HG02938 (cell line): ENCODE data around the gene RIPOR3.
"Not testable (repeated sequence)": the region's sequence is repeated elsewhere in the genome, so short reads cannot be mapped to it uniquely, and the experiment has no call there.

Experiments used
- ATAC-seq: cut with Tn5 transposase; IDR thresholded peaks from one replicate; pipeline ENCODE4 v1.9.1; 2021; ENCODE audit warnings: mild to moderate bottlenecking, moderate library complexity; ENCODE audit not compliant: unreplicated experiment

Gene RIPOR3

GRCh38 chr20:50610212-50610718 is 81.1 kb downstream of the RIPOR3 start:
- no peak for ATAC-seq

GRCh38 chr20:50609438-50609989 is 81.8 kb downstream of the RIPOR3 start:
- ATAC-seq: no peak

DNA sequence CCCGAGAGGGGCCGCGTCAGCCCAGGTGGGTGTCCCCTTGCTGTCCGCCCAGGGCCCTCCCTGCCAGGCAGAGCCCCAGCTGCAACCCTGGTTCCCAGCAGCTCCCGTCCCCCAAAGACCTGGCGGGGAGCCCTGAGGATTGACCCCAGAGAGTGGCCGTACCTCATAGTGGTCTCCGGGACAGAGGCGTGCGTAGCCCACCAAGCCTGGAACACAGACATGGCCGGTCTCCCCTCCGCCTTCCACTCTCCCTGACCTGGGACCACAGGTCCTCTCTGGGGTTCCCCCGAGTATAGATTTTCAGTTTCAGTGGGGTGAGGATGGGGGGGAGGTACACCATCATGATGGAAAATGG is 82.6 kb downstream of the RIPOR3 start:
- no peak for ATAC-seq

GRCh38 chr20:50607850-50608749 is 83.2 kb downstream of the RIPOR3 start:
- ATAC-seq: no peak

DNA sequence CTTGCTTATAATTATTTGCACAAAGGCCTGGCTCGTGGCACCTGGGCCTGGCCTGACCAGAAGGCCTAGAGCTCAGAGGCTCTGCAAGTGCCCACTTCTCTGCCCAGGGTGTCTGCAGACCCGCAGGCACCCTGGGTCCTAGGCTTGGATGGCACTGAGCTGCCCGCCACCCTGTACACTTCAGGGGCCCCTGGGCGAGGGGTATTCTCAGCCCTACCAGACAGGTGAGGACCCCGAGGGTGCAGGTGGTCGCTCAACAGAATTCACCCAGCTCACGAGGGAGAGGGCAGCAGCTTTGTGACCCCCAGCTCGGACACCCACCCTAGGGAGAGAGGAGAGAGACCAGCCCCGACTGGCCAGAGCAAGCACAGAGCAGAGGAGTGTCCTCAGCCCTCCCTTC is 83.9 kb downstream of the RIPOR3 start:
- no peak for ATAC-seq

DNA sequence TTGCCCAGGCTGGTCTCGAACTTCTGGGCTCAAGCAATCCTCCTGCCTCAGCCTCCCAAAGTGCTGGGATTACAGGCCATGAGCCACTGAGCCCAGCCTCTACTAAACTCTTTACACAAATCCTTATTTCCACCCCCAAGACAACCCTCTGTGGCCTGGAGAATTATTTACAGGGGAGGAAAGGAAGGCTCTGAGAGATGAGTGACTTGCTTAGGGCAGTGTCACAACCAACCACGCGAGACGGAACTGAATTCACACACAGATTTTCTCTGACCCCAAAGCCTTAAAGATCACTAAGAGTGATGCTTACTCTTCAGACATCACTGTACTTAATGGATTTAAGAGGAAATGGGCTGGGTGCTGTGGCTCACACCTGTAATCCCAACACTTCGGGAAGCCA is 86.2 kb downstream of the RIPOR3 start:
- no peak for ATAC-seq

DNA sequence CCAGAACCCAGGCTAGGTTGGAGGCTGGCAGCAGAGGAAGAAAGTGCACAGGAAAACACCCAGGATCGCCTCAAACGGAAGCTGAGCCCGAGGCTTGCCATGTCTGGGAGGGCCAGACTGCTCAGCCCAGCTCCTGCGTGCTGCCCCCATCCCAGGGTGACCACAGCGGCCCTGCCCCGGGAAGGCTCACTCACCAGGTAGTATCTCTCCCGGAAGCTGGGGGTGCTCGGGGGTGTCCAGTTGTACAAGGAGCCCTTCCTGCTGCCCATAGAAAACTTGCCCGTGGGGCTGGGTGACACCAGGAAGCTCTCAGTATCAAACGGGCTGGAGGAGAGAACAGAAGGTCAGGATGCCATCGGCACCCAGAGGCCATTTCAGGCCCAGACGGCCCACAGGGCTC is 86.9 kb downstream of the RIPOR3 start:
- ATAC-seq: no peak

GRCh38 chr20:50602432-50603088 is 88.8 kb downstream of the RIPOR3 start:
- no peak for ATAC-seq

DNA sequence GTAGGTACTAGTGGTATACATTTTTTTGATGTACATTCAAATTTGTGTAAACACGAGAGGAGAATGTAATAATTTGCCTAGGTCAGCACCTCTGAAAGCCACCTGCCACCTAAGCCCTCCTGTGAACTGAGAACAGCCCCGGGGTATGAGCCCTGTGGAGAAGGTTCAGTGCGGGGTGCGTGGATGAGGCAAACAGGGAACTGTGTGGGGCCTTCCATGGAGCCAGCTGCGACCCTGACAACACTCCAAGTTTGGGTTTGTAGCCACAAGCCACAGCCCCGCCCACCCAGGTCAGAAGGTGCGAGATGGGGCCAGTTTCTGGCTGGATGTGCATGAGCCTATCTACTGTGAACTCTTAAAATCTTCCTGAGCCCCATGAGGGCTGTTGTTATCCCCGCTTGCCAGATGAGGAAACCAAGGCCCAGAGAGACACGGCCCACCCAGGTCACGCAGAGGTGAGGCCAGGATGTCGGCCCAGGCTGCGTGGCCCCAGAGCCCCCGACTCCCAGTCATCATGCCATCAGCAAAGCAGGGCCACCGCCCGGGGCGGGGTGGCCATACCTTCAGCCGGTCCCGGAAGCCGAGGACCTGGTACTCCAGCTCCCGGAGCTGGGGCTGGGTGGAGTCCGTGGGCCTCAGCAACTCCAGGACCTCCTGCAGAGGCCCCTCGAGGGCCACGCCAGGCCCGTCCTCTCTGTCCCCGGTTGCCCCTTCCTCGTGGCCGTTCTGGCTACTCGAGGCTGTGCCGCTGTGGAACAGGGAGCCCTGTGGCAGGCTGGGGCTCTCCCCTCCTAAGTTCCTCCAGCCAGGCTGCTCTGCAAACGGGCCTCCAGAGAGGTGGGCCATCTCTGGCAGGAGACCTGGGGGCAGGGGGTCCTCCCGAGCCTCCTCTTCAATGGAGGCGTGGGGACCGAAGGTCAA is 89.6 kb downstream of the RIPOR3 start:
- no peak for ATAC-seq

DNA sequence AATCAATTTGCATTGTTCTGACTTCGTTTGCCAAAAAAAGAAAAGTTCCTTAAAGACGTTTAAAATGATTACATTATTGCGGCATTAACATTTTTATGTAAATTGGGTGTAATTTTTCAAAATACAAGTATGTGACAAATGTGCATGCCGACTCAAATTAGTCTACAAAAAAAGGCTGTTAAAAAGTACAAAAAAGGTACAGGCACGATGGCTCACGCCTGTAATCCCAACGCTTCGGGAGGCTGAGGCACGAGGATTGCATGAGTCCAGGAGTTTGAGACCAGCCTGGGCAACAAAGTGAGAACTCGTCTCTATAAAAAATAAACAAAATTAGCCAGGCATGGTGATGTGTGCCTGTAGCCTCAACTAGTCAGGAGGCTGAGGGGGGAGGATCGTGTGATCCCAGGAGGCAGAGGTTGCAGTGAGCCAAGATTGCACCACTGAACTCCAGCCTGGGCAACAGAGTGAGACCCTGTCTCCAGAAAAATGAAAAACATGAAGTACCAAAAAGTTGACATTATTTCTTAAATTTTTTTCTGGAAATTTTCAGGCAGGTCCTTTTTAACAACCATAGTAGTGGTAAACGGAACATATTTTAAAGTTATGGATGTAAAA is 91.0 kb downstream of the RIPOR3 start:
- no peak for ATAC-seq

- ATAC-seq: not testable (repeated sequence)
These were observed 92.6 kb downstream of the RIPOR3 start for GRCh38 chr20:50598768-50599167.

GRCh38 chr20:50598074-50598473 is 93.3 kb downstream of the RIPOR3 start:
- ATAC-seq: no peak

- no peak for ATAC-seq
These were observed 93.9 kb downstream of the RIPOR3 start for GRCh38 chr20:50597406-50597969.

GRCh38 chr20:50596694-50597021 is 94.7 kb downstream of the RIPOR3 start:
- ATAC-seq: no peak

DNA sequence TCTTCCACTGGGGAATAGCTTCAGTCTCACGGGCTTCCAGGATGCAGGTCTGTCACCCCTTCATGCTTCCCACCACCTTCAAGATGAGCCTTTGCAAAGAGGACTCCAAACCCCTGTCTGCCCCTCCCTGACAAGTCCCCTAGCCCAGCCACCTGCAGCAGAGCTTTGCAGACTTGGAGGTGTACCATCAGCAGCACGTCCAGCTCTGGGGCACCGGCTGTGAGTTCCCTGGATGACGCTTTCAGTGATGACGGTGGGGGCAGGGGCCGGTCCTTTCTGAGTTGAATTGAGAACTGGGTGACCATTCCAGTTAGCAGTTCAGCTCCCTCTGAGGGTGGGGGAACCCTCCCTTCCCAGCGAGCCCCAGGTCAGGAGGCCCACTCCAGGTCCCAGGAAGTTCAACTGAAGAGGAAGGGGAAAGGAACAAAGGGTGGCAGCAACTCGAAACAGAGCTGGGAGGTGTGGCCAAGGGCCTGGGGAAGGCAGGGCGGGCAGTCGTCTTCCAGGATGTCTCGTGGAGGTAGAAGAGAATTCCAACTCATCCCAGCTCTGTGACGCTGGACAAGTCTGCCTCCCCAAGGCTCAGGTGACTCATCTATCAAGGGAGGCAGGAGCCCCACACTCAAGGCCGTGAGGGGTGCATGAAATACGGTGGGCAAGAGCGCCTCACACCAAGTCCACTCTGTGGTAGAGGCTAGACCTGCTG is 95.2 kb downstream of the RIPOR3 start:
- no peak for ATAC-seq

GRCh38 chr20:50595433-50595895 is 95.9 kb downstream of the RIPOR3 start:
- no peak for ATAC-seq

DNA sequence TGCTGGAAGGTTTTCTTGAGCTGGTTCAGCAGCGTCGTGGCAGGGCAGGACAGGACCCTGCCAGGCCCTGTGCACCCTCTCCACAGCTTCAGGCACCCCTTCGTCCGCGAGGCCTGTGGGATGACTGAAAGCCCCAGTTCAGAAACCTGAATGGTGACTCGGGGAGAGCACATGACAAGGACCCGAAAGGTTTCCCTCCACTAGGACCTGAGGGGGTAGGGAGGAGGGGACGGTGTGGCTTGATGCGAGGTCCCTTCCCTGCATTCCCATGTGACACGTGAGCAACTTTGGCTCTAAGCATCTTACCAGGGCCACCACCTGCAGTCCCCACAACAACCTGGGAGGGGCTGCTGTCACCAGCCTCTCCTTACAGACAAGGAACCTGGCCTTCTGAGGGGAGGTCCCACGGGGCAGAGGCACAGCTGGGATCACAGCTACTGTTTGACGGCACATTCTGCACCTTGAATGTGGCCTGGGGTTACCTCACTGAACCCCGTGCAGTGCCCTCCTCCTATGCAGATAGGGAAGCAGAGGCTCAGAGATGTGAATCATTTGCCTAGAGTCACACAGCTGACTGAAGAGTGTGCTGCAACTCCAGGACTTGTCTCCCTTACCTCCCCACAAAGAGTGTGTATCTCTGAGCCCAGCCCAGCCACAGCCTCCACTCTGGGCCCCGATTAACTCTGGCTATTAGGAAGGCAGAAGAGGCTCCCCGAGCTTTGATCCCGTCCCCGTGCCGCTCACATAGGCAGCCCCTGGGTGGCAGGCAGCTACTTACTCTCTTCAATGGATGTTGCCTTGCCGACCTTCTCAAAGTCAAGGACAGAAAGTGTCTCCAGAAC is 96.5 kb downstream of the RIPOR3 start:
- no peak for ATAC-seq

GRCh38 chr20:50594231-50594590 is 97.1 kb downstream of the RIPOR3 start:
- ATAC-seq: no peak

GRCh38 chr20:50593005-50593335 is 98.4 kb downstream of the RIPOR3 start:
- no peak for ATAC-seq
